ENCODE data around the gene CETP.

DNA sequence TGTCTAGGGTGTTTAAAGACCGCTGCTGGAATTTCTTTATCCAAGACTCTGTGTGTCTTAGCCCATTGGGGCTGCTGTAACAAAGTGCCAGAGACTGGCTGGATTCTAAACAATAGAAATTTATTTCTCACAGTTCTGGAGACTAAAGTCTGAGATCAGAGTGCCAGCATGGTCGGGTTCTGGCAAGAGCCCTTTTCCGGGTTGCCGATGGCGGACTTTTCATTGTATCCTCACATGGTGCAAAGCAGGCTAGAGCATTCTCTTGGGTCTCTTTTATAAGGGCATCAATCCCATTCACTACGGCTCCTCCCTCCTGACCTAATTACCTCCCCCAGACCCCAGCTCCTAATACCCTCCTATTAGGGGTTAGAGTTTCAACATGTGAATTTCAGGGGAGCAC lies 37.1 kb downstream of the CETP start:
- TF ChIP-seq, protein P1, sequence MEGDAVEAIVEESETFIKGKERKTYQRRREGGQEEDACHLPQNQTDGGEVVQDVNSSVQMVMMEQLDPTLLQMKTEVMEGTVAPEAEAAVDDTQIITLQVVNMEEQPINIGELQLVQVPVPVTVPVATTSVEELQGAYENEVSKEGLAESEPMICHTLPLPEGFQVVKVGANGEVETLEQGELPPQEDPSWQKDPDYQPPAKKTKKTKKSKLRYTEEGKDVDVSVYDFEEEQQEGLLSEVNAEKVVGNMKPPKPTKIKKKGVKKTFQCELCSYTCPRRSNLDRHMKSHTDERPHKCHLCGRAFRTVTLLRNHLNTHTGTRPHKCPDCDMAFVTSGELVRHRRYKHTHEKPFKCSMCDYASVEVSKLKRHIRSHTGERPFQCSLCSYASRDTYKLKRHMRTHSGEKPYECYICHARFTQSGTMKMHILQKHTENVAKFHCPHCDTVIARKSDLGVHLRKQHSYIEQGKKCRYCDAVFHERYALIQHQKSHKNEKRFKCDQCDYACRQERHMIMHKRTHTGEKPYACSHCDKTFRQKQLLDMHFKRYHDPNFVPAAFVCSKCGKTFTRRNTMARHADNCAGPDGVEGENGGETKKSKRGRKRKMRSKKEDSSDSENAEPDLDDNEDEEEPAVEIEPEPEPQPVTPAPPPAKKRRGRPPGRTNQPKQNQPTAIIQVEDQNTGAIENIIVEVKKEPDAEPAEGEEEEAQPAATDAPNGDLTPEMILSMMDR (IDR thresholded peaks at IDR 0.05) = no peak
- TF ChIP-seq POLR2A (IDR thresholded peaks at IDR 0.05) = no peak

Data from esophagus squamous epithelium (tissue), 4 donors.